ENCODE data around the gene OR6C6.

The OR6C6 gene

GRCh38 chr12:55280991-55281390 lies 15.4 kb downstream of the OR6C6 start:
- H3K4me3 ChIP-seq (ENCODE audit: low read length): no peak overlapping the region
- no peak for DNase-seq (ENCODE audit: low read depth)
- no peak for TF ChIP-seq CTCF (IDR thresholded peaks at IDR 0.05; ENCODE audit: insufficient read depth, low read depth, low read length, missing control alignments)

- no peak for DNase-seq (ENCODE audit: low read depth)
- TF ChIP-seq CTCF (IDR thresholded peaks at IDR 0.05; ENCODE audit: insufficient read depth, low read depth, low read length, missing control alignments): no peak
- H3K4me3 ChIP-seq (ENCODE audit: low read length): no peak overlapping the region
These were observed 38.1 kb downstream of the OR6C6 start for GRCh38 chr12:55258303-55258702.

GRCh38 chr12:55256831-55257230 lies 39.5 kb downstream of the OR6C6 start:
- TF ChIP-seq CTCF (IDR thresholded peaks at IDR 0.05; ENCODE audit: insufficient read depth, low read depth, low read length, missing control alignments): no peak
- H3K4me3 ChIP-seq (ENCODE audit: low read length): no peak overlapping the region
- no peak for DNase-seq (ENCODE audit: low read depth)

- TF ChIP-seq CTCF (IDR thresholded peaks at IDR 0.05; ENCODE audit: insufficient read depth, low read depth, low read length, missing control alignments): no peak
- DNase-seq (ENCODE audit: low read depth): no peak
- no peak overlapping the region for H3K4me3 ChIP-seq (ENCODE audit: low read length)
These were observed 43.1 kb downstream of the OR6C6 start for GRCh38 chr12:55253281-55253680.

GRCh38 chr12:55250944-55251343 lies 45.4 kb downstream of the OR6C6 start:
- no peak for TF ChIP-seq CTCF (IDR thresholded peaks at IDR 0.05; ENCODE audit: insufficient read depth, low read depth, low read length, missing control alignments)
- H3K4me3 ChIP-seq (ENCODE audit: low read length): no peak overlapping the region
- DNase-seq (ENCODE audit: low read depth): peak; percentile 10

- DNase-seq (ENCODE audit: low read depth): no peak
- no peak for TF ChIP-seq CTCF (IDR thresholded peaks at IDR 0.05; ENCODE audit: insufficient read depth, low read depth, low read length, missing control alignments)
- no peak overlapping the region for H3K4me3 ChIP-seq (ENCODE audit: low read length)
These were observed 50.2 kb downstream of the OR6C6 start for GRCh38 chr12:55246159-55246558.

GRCh38 chr12:55244309-55244708 lies 52.1 kb downstream of the OR6C6 start, which contains the start of gene OR6C74:
Gene OR6C74 (plus strand): TSS chr12:55244609. CDS start chr12:55247288, 2,679 bp downstream.
- no peak for DNase-seq (ENCODE audit: low read depth)
- H3K4me3 ChIP-seq (ENCODE audit: low read length): no peak within 1 kb of the TSS
- TF ChIP-seq CTCF (IDR thresholded peaks at IDR 0.05; ENCODE audit: insufficient read depth, low read depth, low read length, missing control alignments): no peak
